ENCODE measurements around the gene BCAR1.

- TF ChIP-seq POLR2A (IDR thresholded peaks at IDR 0.05; ENCODE audit: low read length) (no peak), GATA1 (IDR thresholded peaks at IDR 0.05; ENCODE audit: low read depth, low read length) (no peak)
Measured at GRCh38 chr16:75273054-75273925, 21.9 kb upstream of the BCAR1 start.
